SK-N-SH (cell line): ENCODE results near the gene CDC14B. TPM values are rescaled to one million over a fixed set of nuclear protein-coding genes. Genes with fewer than 3 reads are reported as not detected.

ENCODE experiments used
- CTCF ChIA-PET: fragments of 300-600, 350-600 bp; formaldehyde crosslinking; extraction: SDS; loops from one replicate; lab custom pipeline; 2021; lab: Yijun Ruan, JAX
- POLR2A ChIA-PET: fragments of 350-600 bp; sonication (Branson Sonifier 250); formaldehyde crosslinking; extraction: SDS; loops from one replicate; lab custom pipeline; 2020; ENCODE audit warnings: antibody characterized with exemption, inconsistent platforms; lab: Yijun Ruan, JAX
- DNase-seq: peaks from one replicate; pipeline ENCODE4 v3.0.0; 2012
- H2AFZ ChIP-seq: fragments of 200-600 bp; sonication (generic); 2 replicates; pipeline ENCODE4 v1.8.1; 2016; ENCODE audit warnings: antibody characterized with exemption, mild to moderate bottlenecking, low read depth
- H3F3A ChIP-seq: fragments of 200-600 bp; sonication (generic); replicated peaks from 2 replicates; pipeline ENCODE3; 2016; ENCODE audit warnings: antibody characterized with exemption, mild to moderate bottlenecking; ENCODE audit not compliant: insufficient read depth
- H3K27ac ChIP-seq, 2 experiments: fragments of 200-500 bp in 1 of 2; fragments of 200-600 bp in 1 of 2; sonication (Bioruptor generic) in 1 of 2; sonication (generic), shearing (Covaris generic) in 1 of 2; 2 replicates each; pipeline versions ENCODE4 v1.5.1 to v1.6.1; 2014 to 2016; ENCODE audit warnings: low read depth in 2 of 2, inconsistent platforms in 1 of 2, low read length in 1 of 2, mild to moderate bottlenecking in 1 of 2, mixed read lengths in 1 of 2
- H3K27me3 ChIP-seq: fragments of 200-600 bp; sonication (generic), shearing (Covaris generic); 2 replicates; pipeline ENCODE4 v1.6.1; 2016; ENCODE audit warnings: mixed run types; ENCODE audit not compliant: insufficient read depth
- H3K36me3 ChIP-seq, 2 experiments: fragments of 200-500 bp in 1 of 2; fragments of 200-600 bp in 1 of 2; sonication (Bioruptor generic) in 1 of 2; sonication (generic) in 1 of 2; replicated peaks in 1 of 2; 2 replicates each; pipeline versions ENCODE3 to v1.5.1; 2014 to 2016; ENCODE audit warnings: low read length in 1 of 2, mild to moderate bottlenecking in 1 of 2; ENCODE audit not compliant: insufficient read depth in 2 of 2, control insufficient read depth in 1 of 2
- H3K4me1 ChIP-seq, 2 experiments: fragments of 200-500 bp in 1 of 2; fragments of 200-600 bp in 1 of 2; sonication (Bioruptor generic) in 1 of 2; sonication (generic), shearing (Covaris generic) in 1 of 2; 2 replicates each; pipeline versions ENCODE4 v1.5.1 to v1.6.1; 2014 to 2016; ENCODE audit warnings: low read depth in 1 of 2, low read length in 1 of 2, mixed run types in 1 of 2; ENCODE audit not compliant: insufficient read depth in 2 of 2, control insufficient read depth in 1 of 2
- H3K4me2 ChIP-seq: fragments of 200-600 bp; sonication (generic), shearing (Covaris generic); 2 replicates; pipeline ENCODE4 v1.6.1; 2017; ENCODE audit warnings: mixed run types
- H3K4me3 ChIP-seq, 2 experiments: fragments of 200-500 bp in 1 of 2; fragments of 200-600 bp in 1 of 2; sonication (Bioruptor generic) in 1 of 2; sonication (generic), shearing (Covaris generic) in 1 of 2; 2 replicates each; pipeline versions ENCODE4 v1.5.1 to v1.8.1; 2014 to 2016; ENCODE audit warnings: low read depth in 2 of 2, inconsistent platforms in 1 of 2, low read length in 1 of 2, mild to moderate bottlenecking in 1 of 2, mixed read lengths in 1 of 2, moderate library complexity in 1 of 2
- H3K79me2 ChIP-seq: fragments of 200-600 bp; sonication (generic); 2 replicates; pipeline ENCODE4 v1.8.1; 2017; ENCODE audit warnings: mild to moderate bottlenecking; ENCODE audit not compliant: insufficient read depth
- H3K9ac ChIP-seq: fragments of 200-600 bp; sonication (generic); 2 replicates; pipeline ENCODE4 v1.6.1; 2017; ENCODE audit warnings: mixed run types
- H3K9me2 ChIP-seq: fragments of 200-600 bp; sonication (generic); 2 replicates; pipeline ENCODE4 v1.6.1; 2017; ENCODE audit warnings: mixed run types
- H3K9me3 ChIP-seq: fragments of 200-600 bp; sonication (generic); 2 replicates; pipeline ENCODE4 v1.6.1; 2017; ENCODE audit warnings: mixed run types, mild to moderate bottlenecking, moderate library complexity
- H4K20me1 ChIP-seq: fragments of 200-600 bp; sonication (generic); 2 replicates; pipeline ENCODE4 v1.6.1; 2017; ENCODE audit warnings: mild to moderate bottlenecking, mixed run types; ENCODE audit not compliant: insufficient read depth
- CHD2 ChIP-seq: fragments of 150-350 bp; IDR thresholded peaks from 2 replicates; pipeline ENCODE4 v1.6.1; 2018; ENCODE audit warnings: low read length; ENCODE audit not compliant: partially characterized antibody
- CTCF ChIP-seq: fragments of 200-600 bp; sonication (generic); IDR thresholded peaks from 2 replicates; pipeline ENCODE4 v1.6.1; 2017; ENCODE audit warnings: antibody characterized with exemption, mild to moderate bottlenecking, moderate library complexity
- ELF1 ChIP-seq: IDR thresholded peaks from 2 replicates; pipeline ENCODE4 v1.4.0; 2012
- EP300 ChIP-seq, 2 experiments: IDR thresholded peaks; 2 replicates each; pipeline versions ENCODE4 v1.4.0 to v1.6.1; 2012; ENCODE audit warnings: borderline replicate concordance in 1 of 2, low read depth in 1 of 2, low read length in 1 of 2
- FOXJ3 ChIP-seq: sonication (generic); formaldehyde crosslinking; IDR thresholded peaks from 2 replicates; pipeline ENCODE4 v1.5.1; 2020; ENCODE audit warnings: mild to moderate bottlenecking, missing genetic modification reagents
- FOXM1 ChIP-seq: IDR thresholded peaks from 2 replicates; pipeline ENCODE4 v1.4.0; 2012; ENCODE audit warnings: low read depth, mild to moderate bottlenecking
- GABPA ChIP-seq: IDR thresholded peaks from 2 replicates; pipeline ENCODE4 v1.4.0; 2012; ENCODE audit warnings: low read depth, mild to moderate bottlenecking
- IRF3 ChIP-seq: fragments of 150-350 bp; IDR thresholded peaks from 2 replicates; pipeline ENCODE4 v1.6.1; 2016; ENCODE audit warnings: mild to moderate bottlenecking, low read depth, low read length
- JUND ChIP-seq: IDR thresholded peaks from 2 replicates; pipeline ENCODE4 v1.4.0; 2012
- MEF2A ChIP-seq: IDR thresholded peaks from 2 replicates; pipeline ENCODE4 v1.4.0; 2012; ENCODE audit warnings: low read depth, borderline replicate concordance
- MXI1 ChIP-seq: IDR thresholded peaks from 2 replicates; pipeline ENCODE4 v1.6.1; 2012; ENCODE audit warnings: mild to moderate bottlenecking, low read depth, low read length, improper control_type of control experiment
- NFIC ChIP-seq: IDR thresholded peaks from 2 replicates; pipeline ENCODE4 v1.4.0; 2012; ENCODE audit warnings: borderline replicate concordance
- NRF1 ChIP-seq: IDR thresholded peaks from 2 replicates; pipeline ENCODE4 v1.6.1; 2012; ENCODE audit warnings: low read depth, mild to moderate bottlenecking, low read length
- POLR2AphosphoS5 ChIP-seq: IDR thresholded peaks from 2 replicates; pipeline ENCODE4 v1.6.1; 2012; ENCODE audit warnings: low read depth, low read length
- RAD21 ChIP-seq: IDR thresholded peaks from 2 replicates; pipeline ENCODE4 v1.6.1; 2012; ENCODE audit warnings: mild to moderate bottlenecking, low read length
- RCOR1 ChIP-seq: fragments of 150-350 bp; IDR thresholded peaks from 2 replicates; pipeline ENCODE4 v1.6.1; 2017; ENCODE audit warnings: antibody characterized with exemption, low read length
- REST ChIP-seq: IDR thresholded peaks from 2 replicates; pipeline ENCODE4 v1.6.1; 2012; ENCODE audit warnings: mild to moderate bottlenecking, low read depth, low read length, moderate library complexity
- RFX5 ChIP-seq: IDR thresholded peaks from 2 replicates; pipeline ENCODE4 v1.6.1; 2012; ENCODE audit warnings: mild to moderate bottlenecking, improper control_type of control experiment, low read length
- SIN3A ChIP-seq: IDR thresholded peaks from 2 replicates; pipeline ENCODE4 v1.6.1; 2012; ENCODE audit warnings: low read depth, mild to moderate bottlenecking, low read length, moderate library complexity, borderline replicate concordance
- SMC3 ChIP-seq: IDR thresholded peaks from 2 replicates; pipeline ENCODE4 v1.6.1; 2012; ENCODE audit warnings: low read depth, low read length, improper control_type of control experiment
- TCF12 ChIP-seq: IDR thresholded peaks from 2 replicates; pipeline ENCODE4 v1.4.0; 2012
- TEAD4 ChIP-seq: IDR thresholded peaks from 2 replicates; pipeline ENCODE4 v1.4.0; 2012; ENCODE audit warnings: mild to moderate bottlenecking, borderline replicate concordance; ENCODE audit not compliant: insufficient read depth
- USF1 ChIP-seq: IDR thresholded peaks from 2 replicates; pipeline ENCODE4 v1.4.0; 2012; ENCODE audit warnings: low read depth, borderline replicate concordance
- YY1 ChIP-seq: IDR thresholded peaks from 2 replicates; pipeline ENCODE4 v1.4.0; 2012; ENCODE audit warnings: low read depth, mild to moderate bottlenecking
- ZBTB33 ChIP-seq: IDR thresholded peaks from 2 replicates; pipeline ENCODE4 v1.4.0; 2012; ENCODE audit warnings: low read depth, borderline replicate concordance
- WGBS: methylation state at CpG from one replicate; pipeline ENCODE4 v1.1.6; 2017; ENCODE audit warnings: low lambda C conversion rate; 5-methylcytosine and 5-hydroxymethylcytosine counted together
- polyA plus RNA-seq, 3 experiments: library from polyadenylated mRNA; depleted of rRNA; stranded (reverse); fragments of >200 nt; gene quantifications; 2 replicates each; pipeline ENCODE4 v1.2.3, GENCODE V29; 2012

CDC14B gene
- polyA plus RNA-seq, 1 of the 3 experiments (the other 2 are of a cell fraction): 10.1 TPM

GRCh38 chr9:96654450-96655197 is 35.0 kb upstream of the CDC14B start:
- WGBS: under 1% methylated on average over 31 of the region's 74 CpGs
- Histone ChIP-seq H2AFZ (peak overlapping the region; percentile 88), H3K9me2 (no peaks in the 10 kb centered on the region), H3F3A (peaks cover 35% of the 10 kb centered on the region), H3K27ac (peak overlapping the region; percentile 81 to 96), H3K79me2 (peaks cover 14% of the 10 kb centered on the region), H3K9ac (peak overlapping the region; percentile 92), H3K4me1 (peaks cover 0 to 3% of the 10 kb centered on the region in 2 experiments; a peak in 1 of 4 replicates), H3K36me3 (peaks cover 15 to 17% of the 10 kb centered on the region in 2 experiments), H3K4me2 (peak overlapping the region; percentile 94), H3K27me3 (no peaks in the 10 kb centered on the region), H3K9me3 (no peaks in the 10 kb centered on the region), H3K4me3 (peak overlapping the region; percentile 67 to 74), H4K20me1 (no peaks in the 10 kb centered on the region)
- ChIA-PET POLR2A (interaction anchor here (0.8 kb wide), 1 partner anchor 205 kb away, joined by 3 read pairs; the partner anchor contains the start of gene HABP4), CTCF (interaction anchor here (0.9 to 5.4 kb wide), 9 partner anchors 12 to 383 kb away, joined by 3 to 16 read pairs (median 4); no protein-coding TSS in a partner anchor)
- peak; percentile 88 for DNase-seq
- TF ChIP-seq YY1: no peak
- no peak for TF ChIP-seq CTCF
- TF ChIP-seq USF1: no peak
- no peak for TF ChIP-seq TEAD4
- no peak for TF ChIP-seq TCF12
- TF ChIP-seq POLR2AphosphoS5: no peak
- no peak for TF ChIP-seq IRF3
- TF ChIP-seq NRF1: no peak
- TF ChIP-seq NFIC: no peak
- TF ChIP-seq SIN3A: 0 out of 2 replicates have a peak, but pooled peaks have one; percentile 28
- 0 out of 2 replicates have a peak, but pooled peaks have one; percentile 9 for TF ChIP-seq ELF1
- no peak for TF ChIP-seq CHD2
- TF ChIP-seq SMC3: no peak
- no peak for TF ChIP-seq GABPA
- TF ChIP-seq RFX5: no peak
- no peak for TF ChIP-seq ZBTB33
- TF ChIP-seq REST: no peak
- no peak for TF ChIP-seq MEF2A
- TF ChIP-seq EP300 (IDR thresholded peaks at IDR 0.05; ENCODE audit: borderline replicate concordance in 1 of 2, low read depth in 1 of 2, low read length in 1 of 2): no peak
- no peak for TF ChIP-seq JUND
- TF ChIP-seq RAD21: no peak
- TF ChIP-seq FOXM1: no peak
- TF ChIP-seq MXI1: peak; percentile 17; the same call in 1 of the 2 replicates
- no peak for TF ChIP-seq RCOR1
- TF ChIP-seq FOXJ3 (CRISPR knock-in tag): no peak
